Heart left ventricle (tissue), 16 donors: ENCODE data around the gene MTUS2. TPM values are rescaled to one million over a fixed set of nuclear protein-coding genes. Genes with fewer than 3 reads are reported as not detected.
A peak's percentile ranks its signal among the peaks of the same experiment; 100 is the strongest.

Experiments
- ATAC-seq, 4 donors: fragments of 200-7000 bp; cut with Tn5 transposase; one replicate each; pipeline ENCODE4 v1.9.1; 2020 to 2022; ENCODE audit warnings: moderate library complexity in 4 of 4, mild to moderate bottlenecking in 3 of 4, moderate number of reproducible peaks in 1 of 4
- DNase-seq, 5 donors: peaks; one replicate each; pipeline ENCODE4 v3.0.0-alpha.2; 2020
- H3K27ac ChIP-seq, 12 donors: fragments of 200-600 bp; sonication (generic) in 4 of 12; one replicate each; pipeline versions ENCODE4 v1.5.0 to v1.8.0; 2016 to 2022; ENCODE audit warnings: mild to moderate bottlenecking in 2 of 12
- H3K27me3 ChIP-seq, 9 donors: fragments of 200-600 bp; sonication (generic) in 2 of 9; one replicate each; pipeline versions ENCODE4 v1.5.1 to v1.8.0; 2016 to 2022; ENCODE audit warnings: mild to moderate bottlenecking in 3 of 9
- H3K36me3 ChIP-seq, 9 donors: fragments of 200-600 bp; sonication (generic) in 2 of 9; one replicate each; pipeline versions ENCODE4 v1.5.0 to v1.8.0; 2018 to 2022; ENCODE audit warnings: mild to moderate bottlenecking in 2 of 9
- H3K4me1 ChIP-seq, 12 donors: fragments of 200-600 bp; sonication (generic) in 4 of 12; one replicate each; pipeline versions ENCODE4 v1.5.0 to v1.8.0; 2016 to 2022; ENCODE audit warnings: mild to moderate bottlenecking in 3 of 12
- H3K4me3 ChIP-seq, 12 donors: fragments of 200-600 bp; sonication (generic) in 4 of 12; one replicate each; pipeline versions ENCODE4 v1.5.0 to v1.8.0; 2017 to 2022; ENCODE audit warnings: mild to moderate bottlenecking in 9 of 12, moderate library complexity in 4 of 12
- H3K9me3 ChIP-seq, 12 donors: fragments of 200-600 bp; sonication (generic) in 4 of 12; one replicate each; pipeline versions ENCODE4 v1.5.0 to v1.8.0; 2016 to 2022; ENCODE audit warnings: mild to moderate bottlenecking in 1 of 12
- CTCF ChIP-seq, 12 donors: fragments of 200-600 bp; sonication (generic) in 4 of 12; IDR thresholded peaks; one replicate each; pipeline versions ENCODE4 v1.5.0 to v1.8.0; 2018 to 2022; ENCODE audit warnings: antibody characterized with exemption in 12 of 12, mild to moderate bottlenecking in 5 of 12
- POLR2A ChIP-seq, 2 donors: fragments of 450-650 bp; IDR thresholded peaks; one replicate each; pipeline ENCODE4 v1.6.1; 2017; ENCODE audit warnings: antibody characterized with exemption in 2 of 2, mild to moderate bottlenecking in 2 of 2, moderate library complexity in 2 of 2
- WGBS, 4 donors: extraction: QIAGEN DNeasy Blood & Tissue Kit in 2 of 4; methylation state at CpG; one replicate each; pipeline versions ENCODE4 v1.1.5 to v1.1.7; 2013 to 2018; 5-methylcytosine and 5-hydroxymethylcytosine counted together
- intact Hi-C, 10 donors: fragments of 100-400 bp; cut with DNase I; formaldehyde crosslinking; loops; one replicate each; pipeline versions ENCODE4 v1.11.1 to v1.14.2; 2022
- polyA plus RNA-seq, 2 donors: library from polyadenylated mRNA; stranded (reverse); fragments of 200-250 nt; gene quantifications; one replicate each; pipeline ENCODE4 v1.2.3, GENCODE V29; 2013
- total RNA-seq, 9 donors: library from RNA; depleted of rRNA in 2 of 9; stranded (reverse); fragments of >200 nt in 2 of 9; fragmentation: NEBNext Ultra II Directional in 3 of 9; extraction: Animal tissue kit (Norgen Biotek cat#: 25700) in 3 of 9; gene quantifications; one replicate each; pipeline versions ENCODE4 v1.1.0 to v1.2.4, GENCODE V29; 2016 to 2023
- donor health status: ischemic (EF 13 %, LVEDD 7.1; RV severe dilation, severe dysfunction).
- donor health status: healthy with polysubstance abuse.
- donor health status: DM: no; HTN: yes; CAD: no.
- donor health status: DM: no; HTN: no; CAD: no.
- donor health status: ischemic (EF 25% LVEDD 6.9; RV normal size, moderate dysfunction).
- donor health status: ischemic (EF 25% LVEDD 5.7; RV mildly dilated, moderate dysfunction).
- donor health status: healthy.
- donor health status: DM: yes; HTN: yes; CAD: no.
- donor health status: ischemic (EF 35%, LVEDD 5.7; RV mildly dilated, moderate dysfunction).
- donor health status: nonischemic (EF 11% LVEDD 7.7; RV severe dilation, severe dysfunction).
- donor health status: DM: yes; HTN: yes; CAD: no.
- donor health status: PGD.
- donor health status: ischemic (EF 29% LVEDD 5.4; RV normal size, mild dysfunction).
- donor health status: nonischemic (EF 23%, LVEDD 6.1; RV moderate dilation, normal function).

Gene MTUS2
- total and polyA plus RNA-seq, 11 donors: 28.7 to 174 (median 67.9) TPM

- intact Hi-C loops: no loop called here
- H3K9me3 ChIP-seq: no peaks in the 10 kb centered on the region
- DNase-seq (no peak), ATAC-seq (peak in 1 of 4 donors; percentile 41)
- peaks cover 0 to 19% (median 0%) of the 10 kb centered on the region in 12 donors for H3K4me1 ChIP-seq
- H3K27me3 ChIP-seq: no peaks in the 10 kb centered on the region
- WGBS, 4 donors: 28 to 49% (median 32%) methylated on average over 4 of the region's 4 CpGs
- TF ChIP-seq CTCF (IDR thresholded peaks at IDR 0.05) (no peak), POLR2A (IDR thresholded peaks at IDR 0.05) (no peak)
- H3K27ac ChIP-seq: no peak overlapping the region
- no peaks in the 10 kb centered on the region for H3K36me3 ChIP-seq
- H3K4me3 ChIP-seq: no peak overlapping the region
These were observed 288.1 kb downstream of the MTUS2 start for GRCh38 chr13:29108068-29108786.

DNA sequence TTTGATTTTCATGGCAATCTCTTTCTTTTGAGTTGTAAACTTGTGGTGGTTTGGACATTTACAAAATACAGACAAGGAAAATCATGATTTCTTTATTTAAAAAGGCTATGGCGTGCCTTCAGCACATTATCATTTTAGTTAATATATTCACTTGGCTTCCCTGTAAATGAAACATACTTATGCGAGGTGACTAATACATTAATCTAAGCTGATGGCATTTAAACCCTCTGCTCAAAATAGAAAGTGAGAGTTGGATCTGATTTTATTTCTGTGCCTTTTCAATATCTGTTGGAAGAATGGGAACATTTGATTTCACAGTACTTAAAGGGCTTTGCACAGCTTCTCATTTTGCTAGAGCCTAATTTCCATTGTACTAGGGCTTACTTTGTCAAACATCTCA, 289.8 kb downstream of the MTUS2 start:
- intact Hi-C loops: no loop called here
- H3K36me3 ChIP-seq: no peaks in the 10 kb centered on the region
- peak overlapping the region in 2 of 12 donors; percentile 1 to 64 for H3K27ac ChIP-seq
- peaks cover 0 to 19% (median 0%) of the 10 kb centered on the region in 12 donors for H3K4me1 ChIP-seq
- no peaks in the 10 kb centered on the region for H3K27me3 ChIP-seq
- 44 to 61% (median 54%) methylated on average over 2 of the region's 2 CpGs for WGBS, 4 donors
- no peaks in the 10 kb centered on the region for H3K9me3 ChIP-seq
- DNase-seq (no peak), ATAC-seq (peak in 3 of 4 donors; percentile 42 to 68 (median 56))
- no peak overlapping the region for H3K4me3 ChIP-seq
- TF ChIP-seq POLR2A (IDR thresholded peaks at IDR 0.05) (no peak), CTCF (IDR thresholded peaks at IDR 0.05) (no peak)

DNA sequence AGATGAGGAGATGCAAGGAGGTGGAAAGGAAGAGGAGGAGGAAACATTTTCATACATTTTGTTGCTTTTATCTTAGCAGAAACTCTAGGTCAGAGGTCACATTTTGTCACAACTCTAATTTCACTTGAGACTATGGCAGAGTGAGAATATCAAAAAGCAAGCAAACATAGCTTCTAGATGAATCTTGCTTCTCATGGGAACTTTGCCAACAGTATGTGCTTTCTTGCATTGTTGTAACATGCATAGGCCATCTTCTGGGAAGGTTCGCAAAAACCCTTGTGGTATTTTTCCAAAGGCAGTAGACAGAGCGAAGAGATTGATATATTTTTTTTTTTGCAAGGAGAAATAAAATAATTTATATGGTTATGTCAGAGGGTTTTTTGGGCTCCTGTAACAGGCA, 291.3 kb downstream of the MTUS2 start:
- no peaks in the 10 kb centered on the region for H3K36me3 ChIP-seq
- H3K9me3 ChIP-seq: no peaks in the 10 kb centered on the region
- H3K4me1 ChIP-seq: peaks cover 0 to 19% (median 0%) of the 10 kb centered on the region in 12 donors
- H3K27me3 ChIP-seq: no peaks in the 10 kb centered on the region
- ATAC-seq (no peak), DNase-seq (no peak)
- 74 to 90% (median 87%) methylated on average over 2 of the region's 2 CpGs for WGBS, 4 donors
- H3K27ac ChIP-seq: no peak overlapping the region
- no peak overlapping the region for H3K4me3 ChIP-seq
- TF ChIP-seq POLR2A (IDR thresholded peaks at IDR 0.05): no peak
- no peak for TF ChIP-seq CTCF (IDR thresholded peaks at IDR 0.05)
- intact Hi-C loops: no loop called here

- 87 to 92% (median 89%) methylated on average over 1 of the region's 1 CpG for WGBS, 4 donors
- intact Hi-C loops: no loop called here
- Histone ChIP-seq H3K9me3 (no peaks in the 10 kb centered on the region), H3K4me1 (peaks cover 0 to 5% (median 0%) of the 10 kb centered on the region in 12 donors), H3K27me3 (no peaks in the 10 kb centered on the region), H3K27ac (no peak overlapping the region), H3K4me3 (no peak overlapping the region), H3K36me3 (no peaks in the 10 kb centered on the region)
- TF ChIP-seq CTCF (IDR thresholded peaks at IDR 0.05) (no peak), POLR2A (IDR thresholded peaks at IDR 0.05) (no peak)
- ATAC-seq (no peak), DNase-seq (no peak)
These were observed 295.7 kb downstream of the MTUS2 start for GRCh38 chr13:29115842-29116241.
